GM10847 (cell line): ENCODE data around the gene LRRTM4.

Source experiments
- POLR2A ChIP-seq: IDR thresholded peaks from 2 replicates; pipeline ENCODE4 v1.6.1; 2011; ENCODE audit not compliant: insufficient read length; ENCODE audit errors: extremely low read depth

The LRRTM4 gene

GRCh38 chr2:77284353-77284752 is 237.8 kb downstream of the LRRTM4 start:
- no peak for TF ChIP-seq POLR2A

DNA sequence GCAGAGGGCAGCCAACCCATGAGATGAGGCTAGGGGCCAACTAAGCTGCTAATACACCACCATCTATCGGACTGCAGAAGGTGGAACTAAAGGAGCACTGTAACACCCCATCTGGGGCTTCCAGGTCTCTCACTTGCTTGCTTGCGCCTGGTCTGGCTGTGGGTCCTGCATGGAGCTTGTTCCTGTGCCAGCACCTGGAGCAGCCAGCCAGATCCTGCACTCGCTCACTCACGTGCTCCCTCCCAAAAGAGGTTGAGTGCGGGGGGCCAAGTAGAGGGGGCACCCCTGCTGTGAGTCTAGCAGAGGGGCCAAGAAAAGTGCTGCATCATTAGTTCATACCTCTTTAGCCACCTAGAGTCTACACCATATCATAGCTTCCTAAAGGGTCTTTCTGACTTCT is 250.9 kb downstream of the LRRTM4 start:
- TF ChIP-seq POLR2A, result no peak

DNA sequence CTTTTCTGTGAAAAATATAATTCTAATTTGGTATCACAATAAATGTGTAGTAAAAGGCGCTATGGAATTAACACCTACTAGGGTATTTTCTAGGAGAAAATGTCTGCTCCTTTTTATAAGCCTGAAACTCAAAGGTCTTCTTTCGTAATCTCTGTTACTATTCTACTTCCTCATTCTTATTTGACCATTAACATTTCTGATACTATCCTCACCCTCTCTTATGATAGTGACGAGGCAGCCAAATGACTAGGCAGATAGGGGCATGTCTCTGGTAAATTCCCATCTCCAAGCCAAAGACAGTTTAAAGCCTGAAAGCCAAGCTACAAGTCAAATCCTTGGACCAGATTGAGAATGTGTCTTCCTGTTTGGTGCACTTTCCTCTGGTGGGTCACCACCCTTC is 251.7 kb downstream of the LRRTM4 start:
- no peak for TF ChIP-seq POLR2A

DNA sequence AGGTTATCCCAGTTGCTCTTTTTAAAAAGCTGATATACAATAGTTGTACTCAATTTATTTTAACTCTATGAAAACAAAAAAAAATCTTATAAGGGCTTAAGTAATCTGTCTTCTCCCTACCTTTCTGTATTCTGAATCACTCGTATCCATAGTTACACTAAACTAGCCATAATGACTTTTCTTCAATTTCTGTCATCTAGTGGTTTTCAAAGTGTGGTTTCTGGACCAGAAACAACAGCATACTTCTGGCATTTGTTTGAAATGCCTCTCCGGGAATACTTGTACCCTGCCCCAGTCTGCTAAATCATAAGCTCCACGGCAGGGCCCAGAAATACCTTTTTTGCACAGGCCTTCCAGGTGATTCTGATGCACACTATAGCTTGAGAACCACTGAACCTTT is 253.6 kb downstream of the LRRTM4 start:
- no peak for TF ChIP-seq POLR2A

- TF ChIP-seq POLR2A, result no peak
These were observed 289.2 kb downstream of the LRRTM4 start for GRCh38 chr2:77232909-77233425.

- no peak for TF ChIP-seq POLR2A
These were observed 293.8 kb downstream of the LRRTM4 start for GRCh38 chr2:77228391-77228790.

GRCh38 chr2:77210725-77211124 is 311.5 kb downstream of the LRRTM4 start:
- no peak for TF ChIP-seq POLR2A

GRCh38 chr2:77207331-77207730 is 314.8 kb downstream of the LRRTM4 start:
- no peak for TF ChIP-seq POLR2A

DNA sequence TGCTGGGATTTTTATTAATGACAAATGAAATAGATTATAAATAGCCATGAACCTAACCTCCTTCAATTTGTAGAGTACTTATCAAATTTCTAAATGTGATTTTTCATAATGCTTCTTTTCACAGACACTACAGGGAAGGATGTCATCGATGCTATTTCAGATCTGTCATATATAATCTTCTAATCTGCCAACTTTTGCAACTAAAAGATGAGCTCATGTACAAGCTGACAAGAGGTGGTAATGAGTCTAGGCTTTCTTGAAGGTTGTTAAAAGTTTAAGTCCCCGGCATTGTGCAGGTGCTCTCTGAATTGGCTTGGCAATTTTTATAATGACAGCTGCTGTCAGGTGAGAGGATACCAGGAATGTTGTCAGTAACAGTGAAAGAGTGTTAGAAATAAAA is 320.4 kb downstream of the LRRTM4 start:
- no peak for TF ChIP-seq POLR2A

DNA sequence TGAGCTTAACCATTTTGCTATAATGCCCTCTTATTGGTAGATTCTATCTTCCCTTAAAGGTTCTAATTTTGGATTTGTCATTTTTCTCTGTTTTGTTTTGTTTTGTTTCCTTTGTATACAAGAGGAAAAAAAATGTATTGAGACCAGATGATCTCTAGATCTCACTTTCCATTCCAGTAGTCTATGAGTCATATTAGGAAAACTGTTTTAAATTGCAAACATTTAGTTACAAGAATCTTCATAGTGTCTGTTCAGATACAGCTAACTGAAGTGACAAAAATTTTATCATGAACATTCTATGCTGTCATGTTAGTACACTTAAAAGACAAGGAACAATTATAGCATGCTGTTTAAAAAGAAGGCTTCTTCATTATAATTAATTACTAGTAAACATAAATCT is 322.8 kb downstream of the LRRTM4 start:
- TF ChIP-seq POLR2A, result no peak

DNA sequence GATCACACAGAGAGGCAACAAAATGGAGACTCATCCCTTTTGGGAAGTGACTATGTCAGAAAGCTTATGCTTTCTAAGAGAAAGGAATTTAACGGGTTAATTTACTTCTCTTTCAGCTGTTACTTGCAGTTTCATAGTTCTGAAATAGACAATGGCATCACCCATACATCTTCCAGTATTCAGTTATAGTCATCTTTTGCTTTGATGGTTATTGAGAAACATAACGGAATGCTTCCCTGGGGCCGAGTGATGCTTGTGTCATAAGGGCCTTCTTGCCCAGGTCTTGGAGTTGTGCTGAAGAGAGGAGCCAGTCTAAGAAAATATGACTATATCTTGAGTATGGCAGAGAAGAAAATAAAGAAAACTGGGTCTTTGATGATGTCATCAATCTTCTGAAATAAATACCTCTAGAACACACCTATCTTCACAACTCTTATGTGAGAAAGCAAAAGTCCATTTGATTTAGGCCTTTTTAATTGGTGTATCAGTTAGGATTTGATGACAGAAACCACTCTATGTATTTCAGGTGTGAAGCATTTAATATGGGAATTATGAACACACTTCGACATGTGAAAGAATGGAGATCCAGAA is 328.2 kb downstream of the LRRTM4 start:
- TF ChIP-seq POLR2A, result no peak

- TF ChIP-seq POLR2A, result no peak
These were observed 329.3 kb downstream of the LRRTM4 start for GRCh38 chr2:77192811-77193289.

GRCh38 chr2:77191665-77192064 is 330.5 kb downstream of the LRRTM4 start:
- TF ChIP-seq POLR2A, result no peak

GRCh38 chr2:77190721-77191346 is 331.3 kb downstream of the LRRTM4 start:
- no peak for TF ChIP-seq POLR2A

- no peak for TF ChIP-seq POLR2A
These were observed 337.1 kb downstream of the LRRTM4 start for GRCh38 chr2:77185052-77185451.

GRCh38 chr2:77179297-77179696 is 342.9 kb downstream of the LRRTM4 start:
- no peak for TF ChIP-seq POLR2A

DNA sequence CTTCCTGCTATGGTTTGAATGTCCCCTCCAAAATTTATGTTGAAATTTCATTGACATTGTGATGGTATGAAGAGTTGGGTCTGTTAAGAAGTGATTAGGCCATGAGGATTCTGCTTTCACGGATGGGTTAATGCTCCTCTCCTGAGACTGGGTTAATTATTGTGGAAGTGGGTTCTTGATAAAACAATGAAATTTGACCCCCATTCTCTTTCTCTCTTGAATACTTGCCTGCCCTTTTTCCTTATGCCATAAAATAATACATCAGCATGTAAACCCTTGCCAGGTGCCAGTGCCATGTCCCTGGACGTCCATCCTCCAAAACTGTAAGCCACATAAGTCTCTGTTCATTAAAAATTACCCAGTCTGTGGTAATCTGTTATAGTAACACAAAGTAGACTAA is 352.8 kb downstream of the LRRTM4 start:
- TF ChIP-seq POLR2A, result no peak
